Stimulated activated CD8-positive, alpha-beta memory T cell treated with anti-CD3 and anti-CD28 coated beads, Interleukin-7, amount 100 ng/mL, for 48 hours (primary cell): ENCODE results near the gene FUBP1.
"Not testable (repeated sequence)": the region's sequence is repeated elsewhere in the genome, so short reads cannot be mapped to it uniquely, and the experiment has no call there.

Experiments used
- DNase-seq, 2 donors: peaks; one replicate each; pipeline ENCODE4 v3.0.0-alpha.2; 2020; ENCODE audit warnings: low read depth in 1 of 2; ENCODE audit errors: extremely low read depth in 1 of 2

Gene FUBP1

GRCh38 chr1:77951328-77951727 is 27.5 kb downstream of the FUBP1 start:
- DNase-seq: no peak

DNA sequence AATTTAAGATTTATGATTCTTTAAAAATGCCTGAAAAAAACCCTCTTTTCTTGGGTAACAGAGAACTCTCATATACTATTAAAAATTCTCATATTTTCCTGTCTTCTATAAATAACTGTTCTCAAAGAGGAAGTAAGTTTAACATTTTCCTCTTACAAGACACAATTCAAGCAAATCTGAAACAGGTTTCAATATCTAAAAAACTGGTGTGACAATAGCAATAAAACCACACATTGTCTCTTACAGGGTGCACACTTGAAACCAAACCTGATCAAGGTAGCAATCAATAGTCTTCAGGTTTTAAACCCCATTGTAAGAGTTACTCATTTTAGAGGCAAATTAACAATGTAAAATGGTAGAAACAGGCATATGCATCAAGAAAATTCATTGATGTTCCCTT is 28.0 kb downstream of the FUBP1 start:
- no peak for DNase-seq

GRCh38 chr1:77948841-77949424 is 29.9 kb downstream of the FUBP1 start:
- no peak for DNase-seq

- DNase-seq: no peak
These were observed 33.5 kb downstream of the FUBP1 start for GRCh38 chr1:77945345-77945744.

DNA sequence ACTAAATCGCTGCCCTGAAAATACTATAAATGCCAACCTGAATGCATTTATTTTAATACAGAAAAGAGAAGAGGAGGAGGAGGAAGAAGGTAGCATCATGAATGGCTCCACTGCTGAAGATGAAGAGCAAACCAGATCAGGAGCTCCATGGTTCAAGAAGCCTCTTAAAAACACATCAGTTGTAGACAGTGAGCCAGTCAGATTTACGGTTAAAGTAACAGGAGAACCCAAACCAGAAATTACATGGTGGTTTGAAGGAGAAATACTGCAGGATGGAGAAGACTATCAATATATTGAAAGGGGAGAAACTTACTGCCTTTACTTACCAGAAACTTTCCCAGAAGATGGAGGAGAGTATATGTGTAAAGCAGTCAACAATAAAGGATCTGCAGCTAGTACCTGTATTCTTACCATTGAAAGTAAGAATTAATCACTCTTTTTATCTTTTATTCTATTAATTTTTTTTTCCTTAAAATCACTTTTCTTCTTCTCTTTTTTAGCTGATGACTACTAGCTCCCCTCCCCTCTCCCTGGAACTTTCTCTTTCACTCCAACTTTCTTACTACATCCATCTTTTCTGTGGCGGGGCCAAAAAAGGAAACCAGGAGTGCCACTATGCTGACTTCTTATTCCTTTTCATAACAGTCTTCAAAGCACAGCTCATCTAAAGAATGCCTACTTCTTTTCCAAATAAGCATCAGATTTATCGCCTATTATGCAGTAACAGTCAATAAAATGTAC is 36.3 kb downstream of the FUBP1 start:
- no peak for DNase-seq

DNA sequence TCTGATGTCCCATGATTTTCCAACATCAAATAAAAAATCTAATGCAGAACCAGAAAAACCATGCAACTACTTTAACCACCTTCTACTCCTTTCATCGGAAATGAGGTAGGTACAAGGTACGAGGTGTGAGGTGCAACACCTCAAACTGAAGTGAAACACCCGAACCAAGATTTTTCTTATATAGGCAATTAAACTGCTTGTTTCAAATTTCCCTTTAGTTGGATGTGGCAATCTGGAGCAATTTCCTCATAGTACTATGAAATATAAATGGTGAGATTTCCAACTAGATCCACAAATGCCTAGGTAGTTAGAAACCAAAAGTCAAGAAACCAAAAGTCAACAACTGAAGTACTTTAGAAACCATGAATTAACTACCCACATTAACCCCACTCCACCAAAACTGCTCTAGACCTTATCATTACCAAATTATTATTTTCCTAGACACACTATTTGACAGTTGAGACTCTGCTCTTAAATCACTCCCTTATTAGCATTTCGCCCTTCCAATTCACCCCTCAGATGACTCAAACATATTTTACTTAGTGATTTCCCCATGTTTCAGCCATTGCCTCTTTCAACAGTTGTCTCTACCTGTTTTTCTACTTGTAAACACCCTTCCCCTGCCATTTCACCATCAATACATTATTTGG is 37.8 kb downstream of the FUBP1 start:
- no peak for DNase-seq

- DNase-seq: no peak
These were observed 40.2 kb downstream of the FUBP1 start for GRCh38 chr1:77938651-77939050.

DNA sequence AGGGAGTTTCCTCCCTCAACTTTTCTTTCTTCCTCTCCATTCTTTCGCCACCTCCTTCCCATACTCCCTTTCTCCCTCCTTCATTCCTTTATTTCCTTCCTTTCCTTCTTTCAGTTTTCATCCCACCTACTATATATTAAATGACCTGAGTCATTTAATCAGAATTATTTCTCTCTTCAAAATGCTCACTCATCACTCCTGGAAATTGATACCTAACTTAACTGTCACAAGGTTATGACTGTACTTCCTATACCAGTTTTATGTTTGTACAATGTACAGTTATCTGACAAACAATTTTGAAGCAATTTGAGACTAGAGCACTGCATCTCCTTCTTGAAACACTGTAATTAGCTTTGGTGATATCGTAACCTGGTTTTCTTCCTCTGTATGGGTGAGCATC is 49.1 kb downstream of the FUBP1 start:
- no peak for DNase-seq

GRCh38 chr1:77927414-77927813 is 51.5 kb downstream of the FUBP1 start:
- DNase-seq: no peak

DNA sequence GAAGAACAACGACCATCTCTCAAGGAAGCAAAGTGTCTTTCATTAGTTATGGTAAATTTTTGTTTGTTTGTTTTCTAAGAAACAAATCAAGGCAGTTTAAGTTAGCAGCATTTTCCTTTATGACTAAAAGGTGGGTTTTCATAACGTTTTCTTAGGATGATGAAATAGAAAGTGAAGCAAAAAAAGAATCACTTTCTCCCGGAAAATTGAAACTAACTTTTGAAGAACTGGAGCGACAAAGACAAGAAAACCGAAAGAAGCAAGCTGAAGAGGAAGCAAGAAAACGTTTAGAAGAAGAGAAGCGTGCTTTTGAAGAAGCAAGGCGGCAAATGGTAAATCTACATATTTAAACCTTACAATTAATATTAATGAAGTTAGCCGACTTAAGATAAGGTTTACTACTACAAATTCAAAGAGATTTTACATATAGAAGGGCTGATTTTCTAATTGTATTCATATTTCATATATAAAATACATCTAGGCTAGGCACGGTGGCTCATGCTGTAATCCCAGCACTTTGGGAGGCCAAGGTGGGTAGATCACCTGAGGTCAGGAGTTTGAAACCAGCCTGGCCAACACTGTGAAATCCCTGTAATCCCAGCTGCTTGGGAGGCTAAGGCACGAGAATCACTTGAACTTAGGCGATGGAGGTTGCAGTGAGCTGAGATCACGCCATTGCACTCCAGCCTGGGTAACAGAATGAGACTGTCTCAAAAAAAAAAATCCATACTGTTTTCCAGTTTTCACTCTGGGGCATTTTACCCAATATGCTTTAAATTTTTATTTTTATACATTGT is 52.1 kb downstream of the FUBP1 start:
- no peak for DNase-seq

GRCh38 chr1:77925956-77926355 is 52.9 kb downstream of the FUBP1 start:
- DNase-seq: no peak

- no peak for DNase-seq
These were observed 53.4 kb downstream of the FUBP1 start for GRCh38 chr1:77925518-77925917.

DNA sequence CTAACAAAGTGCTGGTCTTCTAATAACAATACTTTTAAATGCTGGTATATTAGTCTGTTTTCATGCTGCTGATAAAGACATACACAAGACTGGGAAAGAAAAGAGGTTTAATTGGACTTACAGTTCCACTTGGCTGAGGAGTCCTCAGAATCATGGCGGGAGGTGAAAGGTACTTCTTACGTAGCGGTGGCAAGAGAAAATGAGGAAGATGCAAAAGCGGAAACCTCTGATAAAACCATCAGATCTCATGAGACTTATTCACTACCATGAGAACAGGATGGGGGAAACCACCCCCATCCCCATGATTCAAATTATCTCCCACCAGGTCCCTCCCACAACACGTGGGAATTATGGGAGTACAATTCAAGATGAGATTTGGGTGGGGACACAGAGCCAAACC is 60.0 kb downstream of the FUBP1 start:
- DNase-seq: not testable (repeated sequence)

GRCh38 chr1:77910116-77910515 is 68.8 kb downstream of the FUBP1 start:
- no peak for DNase-seq

DNA sequence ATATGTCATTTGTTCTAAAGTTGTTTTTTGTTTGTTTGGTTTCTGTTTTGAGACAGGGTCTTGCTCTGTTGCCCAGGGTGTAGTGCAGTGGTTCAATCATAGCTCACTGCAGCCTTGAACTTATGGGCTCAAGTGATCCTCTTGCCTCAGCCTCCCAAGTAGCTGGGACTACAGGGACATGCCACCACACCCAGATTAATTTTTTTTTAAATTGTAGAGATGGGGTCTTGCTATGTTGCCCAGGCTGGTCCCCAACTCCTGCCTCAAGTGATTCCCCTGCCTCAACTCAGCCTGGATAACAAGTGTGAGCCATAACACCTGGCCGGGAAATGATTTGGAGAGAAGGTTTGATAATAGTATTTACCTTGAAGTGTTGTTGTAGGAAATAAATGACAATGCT is 72.2 kb downstream of the FUBP1 start:
- no peak for DNase-seq

DNA sequence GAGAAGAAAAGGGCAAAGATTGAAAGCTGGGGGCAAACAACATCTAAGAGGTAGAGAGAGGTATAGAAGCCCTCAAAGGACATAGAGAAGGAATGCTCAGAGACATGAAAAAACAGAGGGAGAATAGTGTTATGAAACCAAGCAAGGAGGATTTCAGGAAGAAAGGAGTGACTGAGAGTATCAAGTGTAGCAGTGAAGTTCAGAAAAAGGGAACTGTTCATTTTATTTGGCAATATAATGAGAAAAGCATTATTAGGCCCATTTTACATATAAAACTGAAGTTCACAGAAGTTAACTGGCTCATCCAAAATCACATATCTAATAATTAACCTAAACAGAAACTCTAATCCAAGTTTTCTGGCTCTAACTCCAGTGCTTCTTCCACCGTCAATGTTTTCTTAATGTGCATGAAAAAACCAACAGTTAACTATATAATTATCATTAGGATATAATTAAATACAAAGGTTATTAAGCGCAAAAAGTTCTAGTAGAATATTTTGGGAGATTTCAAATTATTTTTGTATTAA is 72.8 kb downstream of the FUBP1 start:
- DNase-seq: no peak

GRCh38 chr1:77905603-77906002 is 73.3 kb downstream of the FUBP1 start:
- DNase-seq: no peak

DNA sequence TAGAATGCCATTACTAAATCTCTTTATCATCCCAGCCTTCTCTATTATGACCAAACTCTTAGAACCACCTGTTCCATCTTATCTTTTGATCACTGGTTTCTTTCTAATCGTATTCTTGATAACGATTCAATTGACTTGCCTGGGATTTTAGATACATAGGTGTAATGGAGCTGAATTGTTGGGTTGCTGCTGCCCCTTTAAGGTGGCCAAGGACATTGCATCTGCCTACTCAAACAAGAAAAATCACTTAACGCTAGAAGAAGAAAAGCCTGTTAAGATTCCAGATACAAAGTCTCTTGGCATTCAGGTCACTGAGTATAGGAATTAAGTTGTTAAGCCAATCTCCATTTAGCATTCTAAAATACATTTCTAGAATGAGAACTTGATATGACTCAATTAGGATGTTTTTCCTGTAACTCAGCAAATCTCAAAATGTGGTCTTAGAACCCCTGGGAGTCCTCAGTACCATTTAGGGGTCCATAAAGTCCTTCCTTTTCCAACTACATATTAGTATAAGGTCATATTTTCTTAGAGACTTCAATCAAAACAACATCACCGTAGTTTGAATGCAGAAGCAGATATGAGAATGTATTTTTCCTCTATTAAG is 78.1 kb downstream of the FUBP1 start:
- no peak for DNase-seq

DNA sequence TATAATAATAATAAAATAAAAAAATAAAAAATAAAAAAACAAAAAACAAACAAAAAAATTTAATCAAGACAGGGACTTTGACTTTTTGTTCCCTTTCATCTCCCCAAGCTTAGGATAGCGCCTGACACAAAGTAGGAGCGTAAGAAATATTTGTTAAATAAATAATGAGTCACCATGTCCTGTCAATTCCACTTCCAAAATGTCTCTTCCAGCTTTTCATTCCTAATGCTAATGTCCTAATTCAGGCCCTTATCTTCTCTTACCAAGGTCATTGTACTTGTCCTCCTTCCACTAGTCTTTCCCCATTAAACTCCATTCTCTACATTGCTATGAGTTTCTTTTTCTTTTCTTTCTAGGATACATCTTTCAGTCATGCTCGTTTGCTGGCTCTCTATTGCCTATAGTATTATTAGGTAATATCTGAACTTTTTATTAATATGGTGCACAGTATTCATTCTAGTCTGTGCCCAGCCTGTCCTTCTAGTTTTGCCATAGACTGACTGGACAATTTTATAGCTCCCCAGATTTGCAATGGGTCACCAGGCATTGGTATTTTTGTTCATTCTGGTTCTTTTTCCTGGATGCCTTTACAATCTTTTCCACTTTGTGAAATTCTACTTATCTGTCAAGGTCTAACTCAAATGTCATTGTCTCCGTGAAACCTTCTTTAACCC is 79.1 kb downstream of the FUBP1 start:
- DNase-seq: no peak
